Measurements from ENCODE around the gene FZD8.
A peak's percentile ranks its signal among the peaks of the same experiment; 100 is the strongest.
"Not testable (repeated sequence)": the region's sequence is repeated elsewhere in the genome, so short reads cannot be mapped to it uniquely, and the experiment has no call there.

Gene FZD8, protein sequence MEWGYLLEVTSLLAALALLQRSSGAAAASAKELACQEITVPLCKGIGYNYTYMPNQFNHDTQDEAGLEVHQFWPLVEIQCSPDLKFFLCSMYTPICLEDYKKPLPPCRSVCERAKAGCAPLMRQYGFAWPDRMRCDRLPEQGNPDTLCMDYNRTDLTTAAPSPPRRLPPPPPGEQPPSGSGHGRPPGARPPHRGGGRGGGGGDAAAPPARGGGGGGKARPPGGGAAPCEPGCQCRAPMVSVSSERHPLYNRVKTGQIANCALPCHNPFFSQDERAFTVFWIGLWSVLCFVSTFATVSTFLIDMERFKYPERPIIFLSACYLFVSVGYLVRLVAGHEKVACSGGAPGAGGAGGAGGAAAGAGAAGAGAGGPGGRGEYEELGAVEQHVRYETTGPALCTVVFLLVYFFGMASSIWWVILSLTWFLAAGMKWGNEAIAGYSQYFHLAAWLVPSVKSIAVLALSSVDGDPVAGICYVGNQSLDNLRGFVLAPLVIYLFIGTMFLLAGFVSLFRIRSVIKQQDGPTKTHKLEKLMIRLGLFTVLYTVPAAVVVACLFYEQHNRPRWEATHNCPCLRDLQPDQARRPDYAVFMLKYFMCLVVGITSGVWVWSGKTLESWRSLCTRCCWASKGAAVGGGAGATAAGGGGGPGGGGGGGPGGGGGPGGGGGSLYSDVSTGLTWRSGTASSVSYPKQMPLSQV

DNA sequence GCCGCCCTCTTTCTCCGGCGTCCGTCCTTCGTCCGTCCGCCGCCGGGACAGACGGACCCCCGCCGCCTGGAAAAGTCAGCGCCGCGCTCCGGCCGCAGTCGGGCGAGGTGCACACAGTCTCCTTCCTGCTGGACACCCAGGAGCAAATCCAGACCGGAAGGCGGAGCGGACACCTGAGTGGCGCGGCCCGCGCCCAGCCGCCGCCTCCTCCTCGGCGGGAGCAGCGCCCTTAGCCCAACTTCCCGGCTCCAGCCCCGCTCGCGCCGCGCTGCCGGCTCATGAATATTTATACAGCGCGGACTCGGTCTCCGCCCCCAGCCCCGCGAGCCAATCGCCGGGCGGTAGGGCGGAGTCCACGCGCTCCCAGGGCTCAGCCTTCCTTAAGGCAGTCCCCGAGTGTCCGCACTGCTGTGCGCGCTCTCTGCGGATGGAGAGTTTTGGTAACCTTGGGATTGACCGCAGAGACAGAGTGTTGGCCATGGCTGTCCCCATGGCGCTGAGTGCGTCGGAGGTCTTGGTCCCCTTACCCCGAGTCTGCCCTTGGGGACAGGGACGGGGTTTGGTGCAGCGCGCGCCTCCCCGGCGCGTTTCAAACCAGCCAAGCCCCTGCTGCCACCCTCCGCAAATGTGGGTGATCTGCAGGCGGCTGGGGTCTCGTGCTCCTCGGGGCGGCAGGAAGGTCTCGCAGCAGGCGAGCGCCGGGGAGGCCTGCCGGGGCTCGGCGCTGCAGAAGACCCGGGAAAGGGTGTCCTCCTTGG is at the start of gene FZD8:
Gene FZD8, minus strand, starts transcription at position 262 of the 758 bp plus-strand sequence. CDS start 867 bp downstream, outside the sequence.
- peak; percentile 54 for DNase-seq

DNA sequence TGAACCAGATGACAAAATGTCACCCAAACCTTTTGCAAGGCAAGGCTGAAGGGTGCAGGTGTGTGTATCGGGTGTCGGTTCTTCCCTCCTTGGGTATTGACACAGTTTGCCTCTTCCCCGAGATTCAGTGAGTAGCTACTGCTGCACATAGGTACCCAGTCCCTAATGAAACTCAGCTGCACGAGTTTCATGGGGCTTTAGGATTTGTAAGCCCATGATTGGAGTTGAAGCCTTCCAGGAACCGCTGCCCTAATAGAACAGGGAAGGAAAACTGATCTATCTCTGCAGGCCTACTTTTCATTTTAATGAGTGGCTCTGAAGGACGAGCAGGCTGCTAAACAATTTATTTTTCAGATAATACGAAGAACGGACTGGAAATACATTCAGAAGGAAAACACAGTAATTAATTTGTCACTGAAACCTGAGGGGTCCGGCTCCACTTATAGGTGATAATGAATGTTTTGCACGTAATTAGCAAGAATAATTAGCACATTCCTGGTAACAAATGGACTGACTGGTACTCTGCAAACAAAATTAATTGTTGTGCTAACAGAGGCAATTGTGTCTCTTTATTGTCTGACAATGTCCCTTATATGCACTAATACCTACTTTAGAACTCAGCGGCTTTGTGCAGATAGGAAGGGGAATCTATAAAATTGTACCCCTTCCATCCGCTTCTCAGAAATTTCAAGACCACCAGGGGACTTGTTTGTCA is 49.6 kb upstream of the FZD8 start:
- DNase-seq = no peak

DNA sequence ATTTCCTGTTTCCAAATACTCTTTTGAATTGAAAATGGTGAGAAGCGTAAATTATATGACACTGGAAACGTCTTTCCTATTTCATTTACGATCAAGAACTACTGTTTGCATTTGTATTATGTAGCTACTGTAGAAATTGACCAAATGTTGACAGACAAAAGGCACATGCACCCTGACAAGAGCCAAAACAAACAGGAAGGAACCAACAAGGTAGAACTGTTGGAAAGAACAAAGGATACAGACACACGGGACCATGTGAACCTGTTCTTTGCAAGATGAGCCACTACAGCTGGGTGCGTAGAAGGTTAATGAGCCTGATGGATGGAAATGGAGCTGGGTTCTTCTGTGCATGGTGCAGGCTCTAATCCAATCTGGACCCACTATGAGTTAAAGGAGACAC is 48.4 kb upstream of the FZD8 start:
- no peak for DNase-seq

DNA sequence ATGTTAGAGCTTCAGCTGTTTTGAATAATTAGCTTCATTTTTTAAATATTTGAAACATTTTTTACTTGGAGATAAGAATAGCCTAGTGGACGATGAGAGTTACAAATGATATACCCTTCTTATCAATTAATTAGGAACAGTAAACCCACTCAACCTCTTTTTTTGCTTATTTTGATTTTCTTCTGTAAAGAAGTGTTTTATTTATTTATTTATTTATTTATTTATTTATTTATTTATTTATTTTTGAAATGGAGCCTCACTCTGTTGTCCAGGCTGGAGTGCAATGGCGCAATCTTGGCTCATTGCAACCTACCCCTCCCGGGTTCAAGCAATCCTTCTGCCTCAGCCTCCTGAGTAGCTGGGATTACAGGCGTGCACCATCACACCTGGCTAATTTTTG is 43.8 kb upstream of the FZD8 start:
- DNase-seq = not testable (repeated sequence)

DNA sequence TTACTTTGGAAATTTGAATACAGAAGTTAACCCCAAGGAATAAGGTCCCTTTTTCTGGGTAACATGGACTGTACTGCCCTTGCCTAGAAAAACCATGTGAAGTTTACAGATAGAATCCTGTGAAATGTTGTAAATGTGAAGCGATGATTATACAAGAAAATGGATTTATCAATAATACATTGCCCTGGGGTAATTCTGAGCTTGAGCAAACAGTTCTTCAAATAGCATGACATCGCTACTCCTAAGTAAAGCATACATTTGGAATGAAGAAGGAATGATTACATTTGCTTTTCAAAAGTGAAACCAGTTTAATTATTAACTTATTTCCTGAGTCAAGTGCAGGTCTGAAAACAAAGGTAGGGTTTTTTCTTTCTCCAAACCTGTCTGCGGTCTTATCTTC is 43.3 kb upstream of the FZD8 start:
- DNase-seq = no peak

DNA sequence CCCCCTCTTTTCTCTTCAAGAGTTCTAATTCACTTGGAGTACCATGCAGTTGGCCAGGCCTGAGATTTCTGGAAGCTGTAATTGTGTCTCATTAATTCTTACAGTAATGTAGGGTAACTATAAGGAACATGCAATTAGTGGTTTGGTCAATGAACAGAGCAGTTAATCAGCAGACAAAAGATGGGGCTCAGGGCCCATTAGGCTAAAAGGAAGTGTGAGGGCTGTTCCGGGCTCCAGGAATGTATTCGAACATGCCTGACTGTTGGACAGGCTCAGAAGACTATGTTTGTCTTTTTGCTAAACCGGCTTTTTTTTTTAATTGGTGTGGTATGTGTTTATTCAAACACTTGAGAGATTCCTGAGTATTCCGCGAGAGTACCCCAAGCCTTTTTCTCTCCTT is 42.5 kb upstream of the FZD8 start:
- no peak for DNase-seq

DNA sequence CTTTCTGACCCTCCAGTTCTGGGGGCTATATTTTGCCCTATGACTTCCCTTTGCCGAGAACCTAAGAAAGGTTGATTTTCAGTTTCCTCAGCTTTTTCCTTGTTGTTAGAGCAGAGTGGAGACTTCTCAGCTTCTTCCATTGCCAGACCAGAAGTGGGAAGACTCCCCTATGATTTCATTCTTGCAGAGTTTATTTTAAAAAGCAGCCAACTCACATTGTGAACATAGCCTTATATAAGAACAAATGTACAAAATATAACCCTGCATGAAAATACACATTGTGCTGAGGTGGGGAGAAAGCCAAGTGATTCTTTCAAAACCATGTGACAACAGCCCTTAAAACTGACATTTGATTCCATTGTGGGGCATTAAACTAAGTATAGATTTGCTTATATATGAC is 33.8 kb upstream of the FZD8 start:
- no peak for DNase-seq

DNA sequence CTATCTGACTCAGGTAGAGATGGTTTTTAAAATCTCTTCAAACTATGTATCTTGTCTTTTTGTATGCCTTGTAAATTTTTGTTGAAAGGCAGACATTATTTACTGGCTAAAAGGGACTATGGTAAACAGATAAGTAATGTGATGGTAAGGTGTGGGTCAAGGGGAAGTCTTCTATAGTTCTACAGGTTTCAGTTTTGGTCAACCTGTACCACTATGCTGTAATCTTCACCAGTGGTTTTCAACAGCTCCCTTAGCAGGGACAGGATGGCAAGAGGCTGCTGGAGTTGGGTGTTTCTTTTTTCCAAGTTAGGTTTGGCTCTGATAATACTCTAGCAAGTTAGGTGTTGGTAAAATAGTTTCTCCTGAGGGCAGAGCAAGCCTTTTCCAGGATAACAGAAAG is 32.7 kb upstream of the FZD8 start:
- DNase-seq = no peak

DNA sequence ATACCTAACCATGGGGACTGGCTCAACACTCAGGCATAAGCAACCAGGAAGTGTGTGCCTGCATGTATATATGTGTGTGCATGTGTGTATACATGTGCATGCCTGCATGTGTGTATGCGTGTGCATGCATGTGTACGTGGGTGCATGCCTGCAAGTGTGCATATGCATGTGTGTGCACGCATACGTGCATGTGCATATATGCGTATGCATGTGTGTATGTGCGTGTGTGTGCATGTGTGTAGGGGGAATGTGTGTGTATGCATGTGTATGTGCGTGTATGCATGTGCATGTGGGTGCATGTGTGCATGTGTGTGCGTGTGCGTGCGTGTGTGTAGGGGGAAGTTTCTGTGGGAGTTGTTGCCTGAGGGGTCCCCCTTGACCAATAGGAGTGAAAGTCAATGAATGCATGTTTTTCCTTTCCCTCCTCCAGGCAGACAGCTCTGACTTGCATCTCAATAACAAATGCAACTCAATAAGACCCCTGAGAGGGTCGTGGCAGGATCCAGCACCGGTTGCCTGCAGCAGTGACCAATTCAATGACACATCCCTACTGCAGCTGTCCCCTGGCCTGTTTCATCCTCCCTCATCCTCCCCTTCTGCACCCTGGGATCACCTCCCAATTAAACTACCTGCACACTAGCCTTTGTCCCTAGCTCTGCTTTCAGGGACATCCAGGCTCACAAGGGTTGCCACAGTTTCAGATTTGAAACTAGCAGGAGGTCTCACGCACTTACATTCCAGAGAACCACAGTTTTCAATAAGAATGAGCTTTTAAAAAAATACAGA is 27.0 kb upstream of the FZD8 start:
- no peak for DNase-seq

DNA sequence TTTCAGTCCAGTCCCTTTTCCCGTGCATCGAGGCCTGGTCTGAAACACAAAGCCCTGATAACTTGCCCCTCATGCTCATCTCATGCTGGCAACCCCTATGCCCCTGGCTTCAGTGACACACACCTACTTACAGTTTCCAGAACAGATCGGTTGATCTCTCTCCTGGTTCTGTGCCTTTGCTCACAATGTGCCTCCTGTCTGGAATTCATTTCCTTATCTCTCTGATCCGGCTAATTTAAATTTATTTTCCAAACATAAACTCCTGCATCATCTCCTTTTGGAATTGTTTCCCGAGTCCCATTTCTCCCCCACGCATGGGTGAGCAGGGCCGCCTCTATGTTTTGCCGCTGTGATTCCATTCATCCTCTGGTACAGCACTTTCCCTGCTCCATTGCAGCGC is 25.9 kb upstream of the FZD8 start:
- DNase-seq = no peak

DNA sequence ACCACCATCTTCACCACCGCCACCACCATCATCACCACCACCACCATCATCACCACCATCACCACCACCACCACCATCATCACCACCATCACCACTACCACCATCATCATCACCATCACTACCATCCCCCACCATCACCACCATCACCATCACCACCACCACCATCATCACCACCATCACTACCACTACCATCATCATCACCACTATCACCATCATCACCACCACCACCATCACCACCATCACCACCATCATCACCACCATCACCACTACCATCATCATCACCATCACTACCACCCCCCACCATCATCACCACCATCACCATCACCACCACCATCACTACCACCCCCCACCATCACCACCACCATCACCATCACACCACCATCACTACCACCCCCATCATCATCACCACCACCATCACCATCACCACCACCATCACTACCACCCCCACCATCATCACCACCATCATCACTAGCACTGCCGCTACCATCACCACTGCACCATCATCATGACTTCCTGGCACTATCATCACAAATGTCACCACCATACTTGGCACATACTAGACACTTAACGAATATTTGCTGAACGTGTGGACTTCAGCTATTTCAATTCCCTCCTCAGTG is 25.3 kb upstream of the FZD8 start:
- DNase-seq = no peak

DNA sequence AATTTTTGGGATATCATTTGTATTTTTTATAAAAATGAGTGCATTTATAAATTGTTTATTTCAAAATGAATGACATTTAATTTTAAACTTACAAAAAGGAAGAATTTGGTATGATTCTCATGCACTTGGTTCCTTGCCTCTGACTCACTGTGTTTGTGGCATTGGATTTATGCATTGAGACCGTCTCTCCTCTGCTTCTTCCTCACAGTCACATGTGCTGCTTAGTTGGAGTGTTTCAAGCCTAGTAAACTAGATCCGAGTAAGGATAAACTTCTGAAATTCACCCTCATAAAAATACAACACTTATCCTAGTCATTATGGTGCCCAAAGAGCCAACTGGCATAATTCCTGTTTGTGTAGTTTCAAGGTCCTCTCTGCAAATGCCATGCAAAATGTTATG is 19.1 kb upstream of the FZD8 start:
- no peak for DNase-seq

DNA sequence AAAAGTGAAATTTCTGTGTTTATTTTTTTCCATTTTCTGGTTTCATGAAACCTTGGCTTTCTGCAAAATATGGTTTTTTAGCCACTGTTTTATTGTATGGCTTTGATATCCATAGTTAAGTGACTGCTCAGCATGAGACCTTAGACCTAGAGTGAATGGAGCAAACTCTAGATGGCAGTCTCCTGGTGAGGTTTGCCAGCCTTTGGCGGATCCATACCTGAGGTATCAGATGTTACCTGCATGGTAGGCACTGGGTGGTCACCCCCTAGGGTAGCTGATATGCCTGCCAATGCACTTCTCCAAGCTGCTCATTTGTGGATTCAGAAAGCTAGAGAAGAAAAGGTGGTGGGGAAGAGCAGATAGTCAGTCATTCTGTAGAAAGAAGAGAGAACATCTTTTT is 17.4 kb upstream of the FZD8 start:
- no peak for DNase-seq

DNA sequence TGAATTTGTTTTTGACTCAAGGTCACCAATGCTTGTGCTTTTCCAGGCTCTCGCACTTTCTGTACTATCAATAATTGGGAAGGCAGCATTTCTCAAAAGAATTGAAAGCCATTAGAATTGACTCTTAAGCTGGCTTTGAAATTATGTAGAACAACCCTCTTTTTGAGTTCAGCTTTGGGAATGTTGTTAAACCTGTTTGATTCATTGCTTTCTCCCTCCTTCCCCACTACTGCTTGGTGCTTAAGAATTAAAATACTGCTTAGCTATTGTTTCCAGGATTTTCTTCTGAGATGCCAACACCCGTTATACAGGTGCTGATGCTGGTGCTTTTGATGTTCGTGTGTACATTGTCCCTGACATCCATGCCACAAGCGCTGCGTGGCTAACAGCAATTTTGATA is 15.5 kb upstream of the FZD8 start:
- DNase-seq = no peak

DNA sequence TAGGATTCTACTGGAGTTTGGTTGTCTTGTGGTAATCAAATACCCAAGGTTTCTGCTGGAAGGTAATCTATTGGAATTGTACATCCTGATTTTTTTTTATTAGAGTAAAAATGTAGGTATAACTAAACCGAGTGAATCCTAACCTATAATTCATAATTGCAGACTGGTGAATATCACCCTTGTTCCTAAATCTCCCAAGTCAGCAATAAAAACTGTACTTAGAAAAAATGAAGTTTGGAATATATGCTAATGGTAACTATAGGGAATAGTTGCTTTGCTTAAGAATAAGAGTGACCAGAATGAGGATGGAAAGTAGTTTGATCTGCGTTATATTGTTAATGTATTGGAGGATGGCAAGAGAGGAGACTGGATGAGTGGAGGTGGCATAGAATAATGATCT is 10.7 kb upstream of the FZD8 start:
- DNase-seq = no peak

DNA sequence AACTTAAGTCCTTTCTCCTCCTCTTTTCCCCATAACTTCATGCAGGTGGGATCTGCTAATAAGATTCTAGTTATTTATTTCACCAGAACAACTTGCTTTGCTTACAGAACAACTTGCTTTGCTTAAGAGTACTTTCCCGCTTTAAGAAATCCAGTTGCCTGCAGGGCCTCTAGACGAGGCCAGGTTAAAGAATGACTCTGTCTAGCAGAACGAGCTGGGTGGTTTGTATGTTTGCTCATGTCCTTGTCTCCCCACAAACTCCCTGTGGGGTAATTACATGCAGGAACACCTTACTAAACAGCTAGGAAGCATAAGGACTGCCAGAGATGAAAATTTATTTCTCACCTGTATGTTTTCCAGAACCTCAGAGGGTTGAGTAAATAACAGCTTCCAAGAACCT is 8.8 kb upstream of the FZD8 start:
- DNase-seq = no peak

DNA sequence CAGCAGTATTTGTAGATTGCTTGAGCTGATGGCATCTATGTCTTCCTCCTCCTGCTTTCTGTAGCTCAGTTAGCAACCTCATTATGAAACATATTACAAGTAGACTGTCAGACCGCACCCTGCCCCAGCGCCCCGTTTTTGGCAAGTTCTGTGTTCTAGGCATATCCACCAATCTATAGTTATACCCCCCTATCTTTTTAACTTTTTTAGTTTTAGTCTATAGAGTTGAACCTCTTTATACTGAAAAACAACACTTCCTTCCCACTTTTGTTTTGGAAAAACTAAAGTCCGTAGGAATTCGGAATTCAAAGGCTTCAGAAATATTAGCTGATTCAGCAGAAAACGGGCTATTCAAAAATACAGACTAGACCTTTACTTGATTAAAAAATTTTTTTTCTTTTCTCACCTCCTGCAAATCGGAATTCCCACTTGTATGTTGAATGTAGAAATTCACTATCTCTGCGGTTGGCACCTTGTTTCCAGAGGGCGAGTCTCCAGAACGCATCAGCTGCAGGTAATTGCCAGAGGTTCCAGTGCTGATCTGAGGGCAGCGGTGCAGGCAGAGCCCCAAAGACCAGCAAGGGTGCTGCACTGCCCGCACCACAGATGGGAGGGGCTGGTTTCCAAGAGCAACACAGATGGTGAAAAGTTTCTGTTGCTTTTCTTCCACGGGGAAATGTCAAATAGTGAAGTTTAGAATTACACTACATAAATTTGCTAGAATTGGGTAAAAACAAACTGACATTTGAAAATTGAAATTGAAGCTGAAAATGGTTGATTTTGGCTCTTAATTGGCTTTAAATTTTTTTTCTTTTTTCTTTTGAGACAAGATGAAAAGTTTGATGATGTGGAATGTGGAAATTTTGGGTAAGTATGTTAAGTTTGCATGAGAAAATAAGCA is 2.2 kb upstream of the FZD8 start:
- DNase-seq = no peak

DNA sequence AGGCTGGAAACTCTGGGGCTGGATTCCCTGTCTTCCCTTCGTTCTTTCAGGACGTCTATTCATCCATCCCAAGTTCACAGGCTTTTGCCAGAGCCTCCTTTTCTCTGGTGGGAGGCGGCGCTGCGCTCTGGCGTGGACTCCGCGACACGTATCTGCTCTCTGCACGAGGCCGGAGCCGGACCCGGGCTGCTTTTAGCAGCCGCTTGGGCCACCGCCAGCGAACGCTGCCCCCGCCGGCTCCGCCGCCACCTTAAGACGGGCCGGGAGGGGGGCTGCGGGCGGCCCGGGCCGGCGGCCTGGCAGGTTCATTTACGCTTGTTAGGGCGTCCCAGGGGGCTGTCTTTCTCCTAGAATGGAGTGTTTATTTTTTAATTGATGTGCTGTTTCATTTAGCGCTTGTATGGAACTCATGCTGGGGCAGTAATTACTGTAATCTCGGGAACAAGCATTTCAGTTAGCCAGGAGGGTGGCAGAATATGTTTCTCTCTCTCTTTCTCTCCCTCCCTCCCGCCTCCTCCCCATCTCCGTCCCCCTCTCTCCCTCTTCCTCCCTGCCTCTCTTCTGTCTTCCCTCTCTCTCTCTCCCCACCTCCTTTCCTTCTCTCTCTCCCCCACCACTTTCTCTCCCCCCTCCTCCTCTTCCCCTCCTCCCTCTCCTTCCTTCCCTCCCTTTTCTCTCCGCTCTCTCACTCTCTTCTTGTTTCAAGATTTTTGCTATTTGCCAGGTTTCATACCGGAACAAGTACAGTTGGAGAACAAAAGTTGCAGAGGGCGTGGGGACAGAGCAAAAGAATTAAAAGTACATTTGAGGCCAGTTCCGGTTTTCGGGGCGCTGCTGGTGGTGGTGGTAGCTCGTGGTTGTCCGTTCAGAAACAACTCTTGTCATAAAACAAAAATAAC is 1.3 kb upstream of the FZD8 start:
- peak; percentile 39 for DNase-seq

DNA sequence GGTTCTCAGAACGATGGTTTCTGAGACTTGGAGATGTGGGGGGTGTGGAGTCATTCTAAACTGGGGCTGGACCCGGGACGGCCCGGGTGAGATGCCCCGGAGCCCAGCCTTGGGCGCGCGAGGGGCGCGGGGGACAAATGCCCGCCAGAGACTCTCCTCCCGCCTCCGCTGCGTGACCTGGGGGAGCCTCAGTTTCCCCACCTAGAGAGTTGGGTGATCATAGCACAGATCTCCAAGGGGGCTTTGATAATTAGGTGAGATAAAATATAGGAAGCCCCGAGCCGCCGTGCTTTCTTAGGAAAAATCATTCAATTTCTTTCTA is 658 bp upstream of the FZD8 start:
- no peak for DNase-seq

DNA sequence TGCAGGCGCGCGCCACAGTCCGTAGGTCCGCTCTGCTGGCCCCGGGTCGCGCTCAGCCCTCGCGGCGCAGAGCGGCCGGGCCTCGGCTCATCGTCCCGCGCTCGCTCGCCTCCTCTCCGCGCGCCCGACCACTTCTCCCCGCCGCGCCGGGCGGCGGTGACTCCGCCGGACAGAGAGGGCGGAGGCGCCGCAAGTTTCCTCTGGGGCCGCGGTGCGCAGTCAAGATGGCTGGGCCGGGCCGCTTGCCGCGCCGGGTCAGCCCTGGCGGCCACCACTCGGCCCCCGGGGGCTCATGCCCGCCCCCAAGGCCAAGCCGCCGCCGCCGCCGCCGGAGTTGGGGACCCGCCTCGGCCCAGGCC is 441 bp downstream of the FZD8 start:
- DNase-seq = no peak

Measured in OCI-M1 (cell line).